ENCODE measurements around the gene SLC35F1. TPM values are rescaled to one million over a fixed set of nuclear protein-coding genes. Genes with fewer than 3 reads are reported as not detected.

SLC35F1 gene
- total and polyA plus RNA-seq, 9 of the 15 experiments (the other 6 are each of a cell fraction or from before 2014, with no cell fraction given), result 0.03 to 0.06 TPM; not detected in 7

- Histone ChIP-seq H2AFZ (ENCODE audit: low read depth, low read length) (no peak overlapping the region), H3K9me1 (ENCODE audit: control insufficient read depth, insufficient read depth, low read length) (no peaks in the 10 kb centered on the region), H3K4me1 (replicated peaks in 1 of 2; ENCODE audit: control insufficient read depth in 2 of 2, insufficient read depth in 2 of 2, low read length in 2 of 2) (no peaks in the 10 kb centered on the region), H3K4me3 (no peak overlapping the region), H3K36me3 (ENCODE audit: control insufficient read depth, insufficient read depth, low read length) (no peaks in the 10 kb centered on the region), H3K9ac (ENCODE audit: insufficient read depth in 1 of 2, low read depth in 2 of 2, low read length in 2 of 2) (no peak overlapping the region), H3K27me3 (ENCODE audit: control insufficient read depth in 2 of 2, insufficient read depth in 2 of 2, low read length in 2 of 2) (no peaks in the 10 kb centered on the region), H3K79me2 (ENCODE audit: control insufficient read depth, insufficient read depth, low read length) (no peaks in the 10 kb centered on the region), H3K4me2 (ENCODE audit: insufficient read depth, low read length) (no peak overlapping the region), H4K20me1 (replicated peaks; ENCODE audit: control insufficient read depth, insufficient read depth, low read length) (no peaks in the 10 kb centered on the region), H3K27ac (ENCODE audit: extremely low read depth, low read depth, low read length) (no peak overlapping the region), H3K9me3 (replicated peaks; ENCODE audit: control insufficient read depth, insufficient read depth, low read depth, low read length) (no peaks in the 10 kb centered on the region)
- WGBS (ENCODE audit: insufficient coverage, low coverage, missing lambda C conversion rate), result 0% methylated on average over 1 of the region's 1 CpG
- DNase-seq (ENCODE audit: extremely low read depth in 1 of 4, low spot score in 3 of 4) (no peak), FAIRE-seq (no peak), ATAC-seq (no peak)
- intact Hi-C loops (cut with micrococcal nuclease) (no loop called here), in situ Hi-C loops (cut with MboI) (no loop called here)
- BruUV-seq (replicated peaks), result no TSS peak
- POLR2A ChIA-PET, result no interaction called here
- CTCF ChIA-PET (ENCODE audit: low intra/inter-chr PET ratio), result no interaction called here
- TF ChIP-seq JUN (IDR thresholded peaks at IDR 0.05; ENCODE audit: borderline replicate concordance, low read depth, low read length) (no peak), JUN (CRISPR knock-in tag; IDR thresholded peaks at IDR 0.05; ENCODE audit: borderline replicate concordance) (no peak), AFF4 (CRISPR knock-in tag; IDR thresholded peaks at IDR 0.05) (no peak), CREB5 (CRISPR knock-in tag; IDR thresholded peaks at IDR 0.05) (no peak), MTA3 (IDR thresholded peaks at IDR 0.05; ENCODE audit: borderline replicate concordance) (no peak), PURB (CRISPR knock-in tag; IDR thresholded peaks at IDR 0.05; ENCODE audit: low read depth) (no peak), KDM5B (IDR thresholded peaks at IDR 0.05; ENCODE audit: insufficient replicate concordance, low read depth, low read length) (no peak), ZNF512 (tag; IDR thresholded peaks at IDR 0.05) (no peak), ZNF212 (CRISPR knock-in tag; IDR thresholded peaks at IDR 0.05) (no peak), BHLHE40 (IDR thresholded peaks at IDR 0.05; ENCODE audit: low read length) (no peak), LARP7 (IDR thresholded peaks at IDR 0.05) (no peak), ZNF57 (CRISPR knock-in tag; IDR thresholded peaks at IDR 0.05) (no peak), ZNF395 (CRISPR knock-in tag; IDR thresholded peaks at IDR 0.05) (no peak)
These were observed 216.5 kb downstream of the SLC35F1 start for GRCh38 chr6:118123503-118124037.
